Peyer's patch (tissue), 4 donors: Measurements from ENCODE around the gene HEMGN.

Source experiments
- POLR2A ChIP-seq, 2 donors: fragments of 450-650 bp; IDR thresholded peaks; one replicate each; pipeline ENCODE4 v1.5.1; 2017; ENCODE audit warnings: antibody characterized with exemption in 2 of 2, mild to moderate bottlenecking in 2 of 2, moderate library complexity in 2 of 2
- TF ChIP-seq, protein P1 (sequence below), 6 experiments: fragments of 450-650 bp in 4 of 6; fragments of 200-600 bp in 2 of 6; sonication (generic) in 1 of 6; IDR thresholded peaks; one replicate each; pipeline ENCODE4 v1.5.1; 2017 to 2019; ENCODE audit warnings: antibody characterized with exemption in 6 of 6, mild to moderate bottlenecking in 3 of 6, moderate library complexity in 1 of 6

DNA sequence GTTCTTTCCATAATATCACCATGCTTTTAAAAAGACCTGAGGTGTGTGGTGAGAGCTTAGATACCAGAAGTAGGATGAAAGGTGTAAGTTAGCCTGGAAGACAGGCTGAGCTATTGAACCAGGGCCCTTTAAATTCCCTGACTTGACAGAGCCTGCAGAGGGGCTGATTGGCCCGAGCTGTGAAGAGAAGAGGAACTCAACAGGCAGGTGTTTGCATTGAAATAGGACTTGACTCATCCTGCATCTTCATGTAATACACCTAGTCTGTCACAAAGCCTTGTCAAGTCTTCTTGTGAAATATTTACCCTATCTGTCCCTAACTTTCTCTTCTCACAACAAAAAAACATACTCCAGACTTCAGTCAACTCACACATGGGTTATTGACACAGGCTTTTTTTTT lies 28.5 kb upstream of the HEMGN start:
- TF ChIP-seq, protein P1, sequence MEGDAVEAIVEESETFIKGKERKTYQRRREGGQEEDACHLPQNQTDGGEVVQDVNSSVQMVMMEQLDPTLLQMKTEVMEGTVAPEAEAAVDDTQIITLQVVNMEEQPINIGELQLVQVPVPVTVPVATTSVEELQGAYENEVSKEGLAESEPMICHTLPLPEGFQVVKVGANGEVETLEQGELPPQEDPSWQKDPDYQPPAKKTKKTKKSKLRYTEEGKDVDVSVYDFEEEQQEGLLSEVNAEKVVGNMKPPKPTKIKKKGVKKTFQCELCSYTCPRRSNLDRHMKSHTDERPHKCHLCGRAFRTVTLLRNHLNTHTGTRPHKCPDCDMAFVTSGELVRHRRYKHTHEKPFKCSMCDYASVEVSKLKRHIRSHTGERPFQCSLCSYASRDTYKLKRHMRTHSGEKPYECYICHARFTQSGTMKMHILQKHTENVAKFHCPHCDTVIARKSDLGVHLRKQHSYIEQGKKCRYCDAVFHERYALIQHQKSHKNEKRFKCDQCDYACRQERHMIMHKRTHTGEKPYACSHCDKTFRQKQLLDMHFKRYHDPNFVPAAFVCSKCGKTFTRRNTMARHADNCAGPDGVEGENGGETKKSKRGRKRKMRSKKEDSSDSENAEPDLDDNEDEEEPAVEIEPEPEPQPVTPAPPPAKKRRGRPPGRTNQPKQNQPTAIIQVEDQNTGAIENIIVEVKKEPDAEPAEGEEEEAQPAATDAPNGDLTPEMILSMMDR (IDR thresholded peaks at IDR 0.05), result no peak
- no peak for TF ChIP-seq POLR2A (IDR thresholded peaks at IDR 0.05)
